Measurements from ENCODE around the gene SFXN2.
A peak's percentile ranks its signal among the peaks of the same experiment; 100 is the strongest.
"Not testable (repeated sequence)": the region's sequence is repeated elsewhere in the genome, so short reads cannot be mapped to it uniquely, and the experiment has no call there.

The SFXN2 gene, protein sequence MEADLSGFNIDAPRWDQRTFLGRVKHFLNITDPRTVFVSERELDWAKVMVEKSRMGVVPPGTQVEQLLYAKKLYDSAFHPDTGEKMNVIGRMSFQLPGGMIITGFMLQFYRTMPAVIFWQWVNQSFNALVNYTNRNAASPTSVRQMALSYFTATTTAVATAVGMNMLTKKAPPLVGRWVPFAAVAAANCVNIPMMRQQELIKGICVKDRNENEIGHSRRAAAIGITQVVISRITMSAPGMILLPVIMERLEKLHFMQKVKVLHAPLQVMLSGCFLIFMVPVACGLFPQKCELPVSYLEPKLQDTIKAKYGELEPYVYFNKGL

DNA sequence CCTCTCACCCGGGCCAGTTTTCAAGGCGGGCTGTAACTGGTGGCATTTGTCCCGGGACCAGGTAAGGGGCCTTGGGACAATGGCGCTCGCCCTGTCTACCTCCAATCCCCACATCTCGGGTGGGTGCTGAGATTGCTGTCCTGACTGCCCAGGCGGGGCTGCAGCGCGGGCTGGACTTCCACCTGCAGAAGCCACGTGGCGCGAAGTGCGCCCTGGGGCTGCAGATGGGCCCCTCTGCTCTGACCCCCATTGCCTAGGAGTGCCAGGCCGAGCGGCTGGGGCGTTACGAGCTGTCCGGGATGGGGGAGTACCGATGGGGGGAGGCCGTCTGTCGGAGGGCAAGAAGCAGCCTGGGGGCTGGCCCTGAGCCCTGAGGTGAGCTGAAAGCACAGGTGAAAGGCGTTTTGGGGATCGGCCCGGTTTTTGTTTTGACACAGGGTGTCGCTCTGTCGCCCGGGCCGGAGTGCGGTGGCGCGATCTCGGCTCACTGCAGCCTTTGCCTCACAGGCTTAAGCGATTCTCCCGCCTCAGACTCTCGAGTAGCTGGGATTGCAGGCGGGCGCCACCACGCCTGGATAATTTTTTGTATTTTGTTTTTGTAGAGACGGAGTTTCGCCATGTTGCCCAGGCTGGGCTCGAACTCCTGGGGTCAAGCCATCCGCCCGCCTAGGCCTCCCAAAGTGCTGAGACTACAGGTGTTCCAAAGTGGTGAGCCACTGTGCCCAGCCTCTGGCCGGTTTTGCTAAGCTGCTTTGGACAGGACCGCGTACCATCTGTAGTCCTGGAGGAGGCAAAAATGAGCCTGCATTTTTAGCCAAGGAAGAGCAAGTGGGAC is at the start of gene SFXN2:
Gene SFXN2, plus strand, starts transcription at position 16 of the 835 bp plus-strand sequence. CDS start 12,001 bp downstream, outside the sequence.
- peak; percentile 26 to 37 for DNase-seq (ENCODE audit: extremely low read depth in 1 of 2, low read depth in 1 of 2)

DNA sequence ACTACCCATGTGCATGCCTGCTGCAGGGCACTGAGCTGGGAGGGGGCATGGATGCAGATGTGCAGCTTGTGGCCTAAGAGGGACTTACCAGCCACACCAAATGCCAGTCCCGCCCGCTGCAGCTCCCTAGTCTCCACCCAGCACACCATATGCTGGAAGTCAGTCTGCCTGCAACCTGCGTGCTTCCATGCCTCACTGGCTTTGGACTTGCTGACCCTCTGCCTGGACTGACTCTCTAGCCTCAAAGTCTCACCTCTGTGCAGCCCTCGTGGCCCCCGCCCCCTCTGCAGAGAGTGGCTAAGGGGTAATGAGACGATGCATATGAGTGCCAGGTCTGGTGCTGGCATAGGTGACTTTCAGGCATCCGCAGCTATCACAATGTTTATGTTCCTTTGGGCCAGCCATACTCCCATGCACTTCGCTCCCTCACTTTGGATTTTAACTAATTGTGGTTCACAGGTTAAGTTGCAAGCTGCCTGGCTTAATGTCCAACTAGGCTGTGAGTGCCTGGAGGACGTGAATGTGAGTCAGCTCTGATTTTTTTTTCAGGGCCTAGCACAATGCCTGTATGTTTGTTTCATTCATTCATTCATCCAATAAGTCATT is 48.4 kb upstream of the SFXN2 start:
- DNase-seq (ENCODE audit: extremely low read depth in 1 of 2, low read depth in 1 of 2) = no peak

DNA sequence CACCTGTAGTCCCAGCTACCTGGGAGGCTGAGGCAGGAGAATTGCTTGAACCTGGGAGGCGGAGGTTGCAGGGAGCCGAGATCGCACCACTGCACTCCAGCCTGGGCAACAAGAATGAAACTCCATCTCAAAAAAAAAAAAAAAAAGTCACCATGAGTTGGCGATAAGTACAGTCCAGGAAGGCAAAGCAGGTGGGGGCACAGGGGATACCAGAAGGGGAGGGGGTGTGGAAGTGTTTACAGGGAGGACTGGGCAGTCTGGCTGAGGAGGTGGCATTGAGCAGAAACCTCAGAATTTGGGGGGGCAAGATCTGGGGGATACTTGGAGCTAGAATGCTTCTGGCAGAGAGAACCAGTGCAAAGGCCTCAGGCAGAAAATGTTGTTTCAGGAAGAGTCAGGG is 47.0 kb upstream of the SFXN2 start:
- not testable (repeated sequence) for DNase-seq (ENCODE audit: extremely low read depth in 1 of 2, low read depth in 1 of 2)

DNA sequence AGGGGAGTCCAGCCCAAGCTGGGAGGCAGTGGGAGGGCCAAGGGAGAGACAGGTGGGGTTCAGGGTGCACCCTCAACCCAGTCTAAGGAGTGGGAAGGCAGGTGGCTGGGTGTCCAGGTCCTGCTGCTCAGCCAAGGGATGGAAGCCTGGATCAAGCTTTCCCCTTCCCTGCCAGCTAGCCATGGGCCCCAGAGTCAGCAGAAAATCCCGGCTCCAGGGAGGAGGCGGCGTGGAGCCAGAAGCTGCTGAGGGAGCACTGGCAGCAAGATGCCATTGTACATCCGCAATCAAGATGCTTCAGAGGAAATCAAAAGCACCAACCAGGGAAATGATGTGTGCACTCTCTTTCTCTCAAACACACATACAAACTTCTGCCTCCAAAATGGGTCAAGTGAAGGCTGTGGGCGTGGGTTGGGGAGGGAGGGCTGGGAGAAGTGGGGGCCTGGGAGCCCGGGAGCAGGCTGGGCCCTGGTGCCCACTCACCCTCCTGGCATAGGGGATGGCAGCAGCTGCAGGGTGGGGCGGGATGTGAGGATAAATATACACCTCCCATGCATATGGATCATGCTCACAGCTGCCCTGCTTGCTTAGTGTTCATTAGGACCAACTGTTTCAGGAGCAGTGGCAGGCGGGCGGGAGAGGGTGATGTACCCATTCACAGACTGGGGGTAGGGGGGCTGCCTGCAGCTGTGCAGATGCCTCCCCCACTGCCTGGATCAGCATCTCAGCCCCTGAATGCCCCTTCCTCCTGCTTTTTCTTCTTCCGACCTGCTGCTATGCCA is 45.9 kb upstream of the SFXN2 start:
- DNase-seq (ENCODE audit: extremely low read depth in 1 of 2, low read depth in 1 of 2) = no peak

DNA sequence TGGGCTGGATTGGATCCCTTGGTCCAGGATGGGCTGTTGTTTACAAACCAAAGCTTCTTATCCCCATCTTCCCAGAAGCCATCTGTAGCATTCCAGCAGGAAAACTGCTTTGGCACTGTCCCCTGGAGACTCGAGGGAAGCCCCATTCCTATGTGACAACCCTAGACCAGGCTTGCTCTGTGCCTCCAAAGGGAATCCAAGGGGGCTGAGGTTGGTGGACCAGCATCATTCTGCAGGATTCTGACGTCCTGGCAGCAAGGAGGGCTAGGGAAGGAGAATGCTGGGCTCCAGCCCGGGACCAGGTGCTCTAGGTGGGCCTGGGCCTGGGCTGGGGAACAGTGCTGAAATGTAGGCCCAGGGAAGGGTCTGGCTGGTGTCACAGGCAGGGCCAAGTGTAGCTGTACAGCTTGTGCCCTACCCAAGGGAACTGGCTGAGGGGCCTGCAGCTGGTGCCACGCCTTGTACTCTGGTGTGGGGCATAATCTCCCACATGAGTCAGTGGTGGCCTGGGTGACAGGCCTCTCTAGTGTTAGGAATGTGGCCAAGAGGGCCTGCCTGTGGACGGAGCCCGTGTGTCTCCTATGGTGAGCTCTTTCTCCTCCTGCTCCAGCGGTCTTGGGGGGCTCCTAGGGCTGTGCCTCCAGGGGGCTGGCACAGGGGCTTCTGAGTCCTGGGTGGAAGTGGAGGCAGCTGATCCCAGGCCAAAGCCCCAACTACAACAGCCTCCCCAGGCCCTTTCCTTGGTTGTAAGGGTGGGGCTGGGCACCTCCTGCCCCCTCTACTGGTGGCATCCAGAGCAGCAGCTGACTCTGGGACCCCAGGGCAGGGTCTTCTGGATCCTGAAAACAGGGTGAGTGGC is 45.0 kb upstream of the SFXN2 start:
- DNase-seq (ENCODE audit: extremely low read depth in 1 of 2, low read depth in 1 of 2) = no peak

DNA sequence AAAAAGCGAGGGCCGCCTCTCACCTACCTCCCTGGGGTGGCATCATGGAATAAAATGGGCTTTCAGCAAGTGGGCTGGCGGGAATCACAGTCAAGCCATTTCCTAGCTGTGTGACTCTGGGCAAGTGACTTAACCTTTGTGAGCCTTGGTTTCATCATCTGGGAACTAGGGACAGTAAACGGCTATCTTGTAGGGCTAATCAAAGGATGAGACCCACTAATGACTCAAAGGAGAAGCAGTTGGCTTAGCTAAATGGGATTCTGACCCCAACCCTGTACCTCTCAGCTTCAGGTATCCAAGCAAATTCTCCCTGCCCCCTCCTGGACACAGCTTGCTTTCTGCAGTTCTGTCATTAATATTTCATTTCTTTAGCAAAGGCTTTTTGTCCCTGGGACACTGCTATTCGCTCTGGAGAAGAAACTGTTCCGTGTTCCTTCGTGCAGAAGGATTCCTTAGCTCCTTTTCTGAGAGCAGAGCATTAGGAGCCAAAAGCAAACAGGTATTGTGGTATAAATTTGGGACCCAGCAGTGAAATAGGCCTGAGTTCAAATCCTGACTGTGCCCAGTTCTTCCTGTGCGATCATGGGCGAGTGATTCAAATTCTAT is 44.3 kb upstream of the SFXN2 start:
- no peak for DNase-seq (ENCODE audit: extremely low read depth in 1 of 2, low read depth in 1 of 2)

DNA sequence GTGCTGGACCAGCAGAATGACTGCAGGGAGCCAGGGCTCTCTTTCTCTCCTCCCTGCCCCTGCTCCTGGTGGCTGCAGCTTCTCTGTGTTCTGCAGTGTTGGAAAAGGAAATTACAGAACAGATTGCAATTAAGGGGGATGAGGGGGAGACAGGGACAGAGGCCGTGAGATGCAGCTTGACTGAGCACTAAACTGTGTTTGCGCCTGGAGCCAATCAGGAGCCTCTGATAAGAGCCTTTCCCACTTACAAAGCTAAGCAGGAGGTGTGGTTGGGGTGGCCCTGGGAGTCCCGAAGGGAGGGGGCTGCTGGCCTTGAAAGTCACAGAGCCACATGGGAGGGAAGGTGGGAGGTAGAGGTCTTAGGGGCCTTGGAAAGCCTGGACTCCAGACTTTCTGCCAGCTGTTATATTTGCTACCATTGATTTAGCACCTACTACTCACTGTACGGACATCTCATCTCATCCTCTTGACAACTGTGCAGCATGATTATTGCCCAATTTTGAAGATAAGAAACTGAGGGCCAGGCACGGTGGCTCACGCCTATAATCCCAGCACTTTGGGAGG is 43.5 kb upstream of the SFXN2 start:
- no peak for DNase-seq (ENCODE audit: extremely low read depth in 1 of 2, low read depth in 1 of 2)

DNA sequence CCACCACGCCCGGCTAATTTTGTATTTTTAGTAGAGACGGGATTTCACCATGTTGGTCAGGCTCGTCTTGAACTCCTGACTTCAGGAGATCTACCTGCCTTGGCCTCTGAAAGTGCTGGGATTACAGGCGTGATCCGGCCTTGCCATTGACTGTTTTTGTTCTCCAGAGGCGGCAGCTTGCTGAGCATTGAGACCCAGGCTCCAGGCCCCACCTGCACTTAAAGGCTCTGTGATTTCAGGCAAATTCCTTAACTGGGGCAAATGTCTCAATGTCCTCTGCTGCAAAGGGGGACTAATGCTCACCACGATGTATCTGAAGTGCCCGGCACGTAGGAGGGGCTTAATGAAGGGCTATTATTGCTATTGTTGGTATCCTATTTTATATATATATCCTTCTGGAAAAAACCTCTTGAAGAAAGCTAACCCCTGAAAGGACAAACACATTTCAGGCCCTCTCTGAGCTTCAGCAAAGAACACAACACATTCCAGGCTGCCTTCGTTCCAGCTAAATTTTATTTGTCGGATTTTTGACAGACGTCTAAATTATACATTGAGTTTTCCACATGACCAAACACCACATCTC is 41.1 kb upstream of the SFXN2 start:
- no peak for DNase-seq (ENCODE audit: extremely low read depth in 1 of 2, low read depth in 1 of 2)

DNA sequence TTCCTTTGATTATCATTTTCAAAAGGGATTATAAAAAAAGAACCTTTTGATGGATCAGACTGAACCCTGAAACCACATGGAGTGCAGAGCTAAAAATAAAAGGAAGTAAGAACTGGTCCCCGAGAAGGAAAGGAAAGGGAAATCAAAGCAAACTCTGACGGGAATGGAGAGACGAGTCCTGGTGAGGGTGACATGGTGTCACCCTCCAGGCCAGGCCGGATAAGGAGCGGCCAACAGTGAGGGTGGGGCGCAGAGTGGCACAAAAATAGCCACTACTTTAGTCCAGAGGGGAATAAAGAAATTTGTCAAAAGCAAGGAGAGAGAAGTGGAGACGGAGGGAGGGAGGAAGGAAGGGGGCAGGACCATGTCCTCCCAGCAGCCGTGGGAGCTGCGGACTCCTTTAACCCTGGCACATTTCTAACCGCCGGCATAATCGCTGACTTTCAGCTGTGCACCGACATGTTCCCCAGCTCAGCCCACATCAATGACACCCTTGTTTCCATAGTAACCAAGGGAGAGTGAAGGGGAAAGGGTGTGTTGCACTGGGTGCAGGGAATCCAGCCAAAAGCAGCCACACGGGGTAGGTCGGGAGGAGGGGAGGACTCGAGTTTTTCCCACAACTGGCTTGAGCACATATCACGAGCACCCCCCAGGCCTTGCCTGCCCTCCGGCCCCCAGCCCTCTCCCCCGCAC is 40.5 kb upstream of the SFXN2 start:
- peak in 1 of 2 donors; percentile 59 for DNase-seq (ENCODE audit: extremely low read depth in 1 of 2, low read depth in 1 of 2)

DNA sequence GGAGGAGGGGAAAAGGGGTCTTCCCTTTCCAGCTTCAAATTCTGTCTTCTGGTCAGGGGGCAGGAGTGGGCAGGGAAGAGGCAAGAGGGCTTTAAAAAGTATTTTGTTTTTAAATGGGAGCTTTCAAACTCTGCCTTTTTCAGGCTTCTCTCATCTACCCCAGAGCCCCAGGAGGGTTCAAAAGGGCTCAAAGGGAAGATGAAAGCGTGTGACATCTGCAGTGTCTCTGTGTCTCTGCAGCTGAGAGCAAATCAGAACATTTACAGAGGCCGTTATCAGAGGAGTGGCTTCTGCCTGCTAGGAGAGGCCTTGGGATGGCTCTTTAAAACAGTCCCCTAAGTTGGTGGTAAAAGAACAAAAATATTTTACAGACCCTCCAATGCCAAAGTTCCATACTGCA is 39.9 kb upstream of the SFXN2 start:
- DNase-seq (ENCODE audit: extremely low read depth in 1 of 2, low read depth in 1 of 2) = no peak

DNA sequence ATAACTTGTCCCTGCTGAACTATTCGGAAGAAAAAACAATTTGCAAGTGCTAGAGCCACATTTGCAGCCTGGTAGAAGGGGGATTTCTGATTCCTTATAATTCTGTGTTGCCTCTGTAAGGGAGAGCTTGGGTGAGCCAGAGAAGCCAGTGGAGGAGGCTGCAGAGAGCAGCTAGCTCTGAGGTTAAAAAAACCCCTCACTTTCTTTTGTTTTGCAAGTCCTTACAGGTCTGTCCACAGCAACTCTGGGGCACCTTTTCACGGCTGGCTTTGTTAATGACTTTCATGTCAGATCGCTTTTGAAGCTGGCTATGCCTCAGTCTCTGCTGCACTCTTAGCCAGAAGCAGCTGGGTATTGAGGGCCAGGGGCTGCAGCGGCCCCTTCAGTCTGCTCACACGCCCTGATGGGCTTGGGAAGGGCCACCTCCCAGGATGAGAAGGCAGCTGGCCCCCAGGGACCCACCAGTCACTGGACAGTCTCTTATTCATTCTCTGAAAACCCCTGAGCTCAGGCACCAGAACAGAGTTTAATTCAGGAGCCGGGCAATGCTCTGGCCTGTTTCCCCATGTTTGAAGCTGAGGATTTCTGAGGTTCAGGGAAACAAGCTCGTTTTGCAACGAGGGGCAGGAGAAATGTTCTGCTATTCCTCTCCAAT is 39.3 kb upstream of the SFXN2 start:
- no peak for DNase-seq (ENCODE audit: extremely low read depth in 1 of 2, low read depth in 1 of 2)

DNA sequence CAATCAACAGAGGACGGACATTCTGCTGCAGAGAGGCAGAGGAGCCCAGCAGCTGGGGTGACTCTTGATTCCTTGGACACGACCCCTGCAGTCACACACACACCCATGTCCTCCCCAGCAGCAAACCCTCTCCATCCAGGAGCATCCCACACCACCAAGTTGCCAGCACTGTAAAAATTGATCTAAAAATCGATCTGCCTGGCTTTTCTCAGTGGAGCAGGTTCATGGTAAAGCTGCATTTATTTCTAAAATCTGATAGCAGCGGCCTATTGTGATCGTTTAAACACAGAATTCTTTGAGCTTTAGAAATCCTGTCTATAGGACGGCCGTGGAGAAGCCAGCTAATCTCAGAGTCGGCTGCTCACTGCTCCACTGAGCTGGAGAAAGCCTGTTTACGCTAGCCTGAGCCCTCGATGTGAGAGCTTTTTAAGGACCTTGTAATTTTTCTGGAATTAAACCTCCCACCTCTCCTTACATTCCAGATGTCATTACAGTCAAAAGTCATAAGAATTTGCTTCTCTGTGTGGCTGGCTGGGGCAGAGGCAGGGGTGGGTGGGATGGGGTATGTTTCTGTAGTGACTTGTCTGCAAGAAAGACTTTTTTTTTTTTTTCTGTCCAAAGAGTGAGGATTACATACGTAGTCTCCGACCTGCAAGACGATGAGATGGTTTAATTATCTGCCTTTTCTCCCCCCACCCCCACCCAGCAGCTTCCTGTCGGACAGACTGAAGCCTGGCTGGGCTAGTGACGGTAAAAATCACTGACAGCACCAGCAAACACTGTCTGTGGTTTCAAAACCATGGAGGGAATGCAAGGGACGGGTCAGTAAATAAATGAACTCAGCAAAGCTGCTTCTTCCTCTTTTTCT is 38.5 kb upstream of the SFXN2 start:
- DNase-seq (ENCODE audit: extremely low read depth in 1 of 2, low read depth in 1 of 2) = no peak

DNA sequence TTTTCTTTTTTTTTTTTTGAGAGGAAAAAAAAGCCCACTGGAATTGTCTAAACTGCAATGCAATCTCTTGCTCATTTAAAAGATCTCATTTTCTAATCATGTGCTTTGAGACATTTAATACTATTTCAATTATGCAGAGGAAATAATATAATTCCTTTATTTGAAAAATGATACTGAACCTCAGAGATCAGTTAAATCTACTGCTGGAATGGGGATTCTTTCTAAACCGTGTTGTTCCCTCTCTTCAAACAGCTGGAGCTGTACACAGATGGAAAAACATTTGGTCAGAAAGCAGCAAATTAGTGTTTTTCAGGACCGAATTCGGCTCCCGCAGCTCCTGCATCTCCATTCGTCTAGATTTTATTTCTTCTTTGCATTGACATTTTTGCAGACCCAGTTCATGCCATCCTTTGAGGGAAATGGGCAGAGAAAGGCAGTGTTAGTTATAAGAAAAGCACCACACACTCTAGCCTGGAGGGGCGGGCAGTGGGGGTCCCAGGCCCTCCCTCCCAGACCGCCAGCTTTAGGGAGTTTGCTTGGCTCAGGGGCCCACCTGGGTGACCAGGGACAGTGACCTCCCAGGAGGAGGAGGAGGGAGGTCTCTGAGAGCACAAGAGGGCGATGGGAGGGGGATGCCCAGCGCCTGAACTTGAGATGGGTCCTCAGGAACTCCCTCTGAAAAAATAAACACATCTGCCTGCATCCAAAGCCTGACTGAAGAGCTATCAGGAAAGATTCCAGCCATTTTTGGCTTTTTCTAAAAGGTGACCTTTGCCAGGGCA is 37.7 kb upstream of the SFXN2 start:
- DNase-seq (ENCODE audit: extremely low read depth in 1 of 2, low read depth in 1 of 2) = no peak

DNA sequence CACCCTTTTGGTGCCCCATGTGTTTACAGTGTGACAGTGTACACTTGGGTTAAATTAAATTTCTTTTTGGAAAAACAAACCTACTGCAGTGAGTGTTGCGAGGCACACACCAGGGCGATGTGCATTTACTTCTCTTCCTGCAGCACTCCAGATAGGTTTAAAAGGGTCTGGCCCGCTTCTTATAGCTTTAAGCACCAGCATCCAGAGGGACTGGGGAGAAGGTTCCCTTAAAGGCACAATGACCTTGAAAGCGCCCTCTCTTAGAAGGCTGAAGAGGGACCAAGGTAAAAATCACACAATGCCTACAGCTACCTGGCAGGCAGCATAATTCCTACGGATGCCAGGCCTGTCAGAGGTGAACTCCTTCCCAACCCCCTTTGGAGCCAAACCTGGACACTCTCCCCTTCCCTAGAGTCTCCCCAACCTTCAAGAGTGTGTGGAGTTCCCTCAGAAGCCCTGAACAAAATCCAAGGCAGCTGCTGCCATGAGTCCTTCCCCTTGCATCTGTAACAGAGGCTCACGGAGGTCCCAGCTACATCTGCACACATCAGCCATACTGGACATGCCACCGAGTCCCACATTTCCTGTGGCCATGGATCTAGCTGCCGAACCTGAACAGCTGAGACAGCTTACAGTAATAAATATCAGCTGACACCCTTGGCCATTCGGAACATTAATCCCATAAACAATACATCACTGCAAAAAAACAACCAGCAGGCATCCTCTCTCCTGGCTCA is 36.9 kb upstream of the SFXN2 start:
- DNase-seq (ENCODE audit: extremely low read depth in 1 of 2, low read depth in 1 of 2) = no peak

DNA sequence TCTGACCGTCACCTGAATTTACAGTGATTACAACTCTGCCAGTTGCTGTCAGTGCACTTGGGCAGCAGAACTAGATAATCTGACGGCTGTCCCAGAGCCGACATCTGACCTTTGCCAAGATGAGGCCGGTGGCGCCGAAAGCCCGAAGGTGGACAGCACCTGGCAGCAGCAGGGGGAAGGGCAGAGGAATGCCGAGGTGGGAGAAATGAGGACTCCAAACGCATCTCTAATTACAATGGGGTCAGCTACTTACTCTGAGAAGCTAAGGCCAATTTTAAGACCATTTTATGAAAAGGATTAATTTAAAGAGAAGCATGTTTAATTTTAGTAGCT is 36.4 kb upstream of the SFXN2 start:
- DNase-seq (ENCODE audit: extremely low read depth in 1 of 2, low read depth in 1 of 2) = no peak

DNA sequence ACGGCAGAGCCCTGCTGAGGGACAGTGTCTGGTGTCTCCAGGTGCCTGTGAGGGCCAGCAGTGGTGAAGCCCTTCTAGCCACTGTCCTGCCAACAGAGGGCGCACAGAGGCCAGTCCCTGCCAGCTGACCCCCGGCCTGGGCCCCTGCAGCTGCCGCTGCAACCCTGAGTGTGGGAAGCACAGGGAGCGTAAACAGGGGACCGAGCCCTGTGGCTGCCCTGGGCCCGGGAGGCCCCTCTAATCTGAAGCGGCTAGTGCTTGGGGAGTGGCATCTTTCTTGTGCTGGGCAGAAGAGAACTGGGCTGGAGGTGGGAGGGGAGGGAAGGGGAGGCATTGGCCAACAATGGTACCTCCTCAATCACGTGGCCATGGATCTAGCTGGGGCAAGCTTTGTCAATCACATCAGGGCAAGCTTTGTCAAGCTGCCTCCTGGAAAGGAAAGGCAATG is 35.6 kb upstream of the SFXN2 start:
- DNase-seq (ENCODE audit: extremely low read depth in 1 of 2, low read depth in 1 of 2) = no peak

All from stimulated activated CD8-positive, alpha-beta memory T cell treated with anti-CD3 and anti-CD28 coated beads, Interleukin-7, amount 100 ng/mL, for 48 hours (primary cell).